Stimulated activated CD8-positive, alpha-beta memory T cell treated with anti-CD3 and anti-CD28 coated beads, Interleukin-4, amount 100 ng/mL, for 4 hours (primary cell): ENCODE measurements around the gene ABCA10.
"Not testable (repeated sequence)": the region's sequence is repeated elsewhere in the genome, so short reads cannot be mapped to it uniquely, and the experiment has no call there.

Experiments
- DNase-seq, 2 donors: peaks; one replicate each; pipeline ENCODE4 v3.0.0-alpha.2; 2020; ENCODE audit warnings: low read depth in 2 of 2, low spot score in 1 of 2

The ABCA10 gene

DNA sequence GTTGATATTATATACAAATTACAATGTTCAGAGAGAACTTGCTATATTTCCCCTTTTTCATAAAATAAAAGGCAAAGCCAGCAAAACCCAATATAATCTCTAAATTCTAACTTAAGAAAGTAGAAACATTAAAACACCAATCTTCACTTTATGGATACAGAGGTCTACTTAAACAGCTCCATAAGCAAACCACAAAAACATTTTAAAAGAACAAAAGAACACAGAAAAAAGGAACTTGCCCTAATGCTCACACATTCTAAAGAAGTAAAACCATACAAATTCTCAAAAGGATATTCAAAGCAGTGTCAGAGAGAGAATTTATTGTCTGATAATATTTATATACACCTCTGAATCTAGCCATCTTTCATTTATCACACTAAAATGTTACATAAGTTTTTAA lies 606 bp downstream of the ABCA10 start:
- no peak for DNase-seq

DNA sequence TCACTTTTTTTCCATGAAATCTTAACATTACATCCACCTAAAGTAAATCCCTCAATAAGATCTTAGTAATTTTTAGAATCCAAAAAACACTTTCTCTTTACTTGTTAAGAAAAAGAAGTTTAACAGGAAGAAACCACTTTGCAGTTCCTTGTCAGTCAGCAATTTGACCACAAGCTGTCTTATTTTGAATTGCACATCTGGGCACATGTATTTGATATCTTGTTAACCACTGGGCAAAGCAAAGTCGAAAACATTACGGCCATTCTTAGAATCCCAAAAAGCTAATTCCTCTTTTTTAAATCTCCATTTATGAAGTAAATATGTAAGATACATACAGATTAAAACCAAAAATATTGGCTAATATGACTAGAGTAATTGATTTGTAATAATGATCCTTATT lies 1.1 kb downstream of the ABCA10 start:
- DNase-seq: no peak

- no peak for DNase-seq
Measured at GRCh38 chr17:69223809-69224208, 4.8 kb downstream of the ABCA10 start.

DNA sequence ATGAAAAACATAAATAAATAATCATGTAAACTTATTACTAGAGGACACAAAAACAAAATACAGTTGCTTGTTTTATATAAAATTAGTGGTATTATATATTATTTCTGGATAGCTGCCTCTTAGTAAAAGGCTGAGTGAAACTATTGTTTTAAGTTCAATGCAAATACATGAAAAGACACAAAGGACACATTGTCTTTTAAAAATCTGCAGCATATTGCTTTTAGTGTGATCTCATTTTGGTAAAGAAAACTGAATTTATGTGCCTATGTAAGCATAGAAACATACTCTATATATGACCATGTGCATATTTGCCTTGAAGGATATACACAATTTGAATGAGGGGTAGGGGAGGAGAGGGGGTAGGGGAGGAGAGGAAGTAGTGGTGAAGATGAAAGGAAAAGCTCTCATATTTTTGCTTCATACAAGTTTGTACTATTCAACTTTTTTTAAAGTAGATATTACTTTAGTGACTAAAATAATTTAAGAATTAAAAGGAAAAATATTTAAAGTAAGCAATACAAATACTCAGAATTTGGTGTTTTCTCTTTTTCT lies 5.8 kb downstream of the ABCA10 start:
- no peak for DNase-seq

- no peak for DNase-seq
Measured at GRCh38 chr17:69220098-69220497, 8.5 kb downstream of the ABCA10 start.

DNA sequence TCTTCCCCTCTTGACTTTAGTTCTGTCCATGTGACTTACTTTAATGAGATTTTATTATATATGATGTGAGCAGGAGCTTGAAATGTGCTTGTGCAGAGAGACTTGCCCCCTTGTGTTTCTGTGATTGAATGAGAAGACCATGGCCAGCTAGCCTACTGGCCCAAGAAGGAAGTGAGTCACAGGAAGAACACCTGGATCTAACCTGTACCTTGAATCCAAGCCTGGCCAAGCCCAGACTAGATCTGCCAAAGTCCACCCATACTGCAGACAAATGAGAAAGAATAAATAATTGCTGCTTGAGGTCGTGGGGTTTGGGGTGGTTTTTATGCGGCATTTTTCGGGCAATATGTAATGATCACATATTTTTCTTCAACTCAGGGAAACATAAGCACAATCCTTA lies 9.6 kb downstream of the ABCA10 start:
- no peak for DNase-seq

DNA sequence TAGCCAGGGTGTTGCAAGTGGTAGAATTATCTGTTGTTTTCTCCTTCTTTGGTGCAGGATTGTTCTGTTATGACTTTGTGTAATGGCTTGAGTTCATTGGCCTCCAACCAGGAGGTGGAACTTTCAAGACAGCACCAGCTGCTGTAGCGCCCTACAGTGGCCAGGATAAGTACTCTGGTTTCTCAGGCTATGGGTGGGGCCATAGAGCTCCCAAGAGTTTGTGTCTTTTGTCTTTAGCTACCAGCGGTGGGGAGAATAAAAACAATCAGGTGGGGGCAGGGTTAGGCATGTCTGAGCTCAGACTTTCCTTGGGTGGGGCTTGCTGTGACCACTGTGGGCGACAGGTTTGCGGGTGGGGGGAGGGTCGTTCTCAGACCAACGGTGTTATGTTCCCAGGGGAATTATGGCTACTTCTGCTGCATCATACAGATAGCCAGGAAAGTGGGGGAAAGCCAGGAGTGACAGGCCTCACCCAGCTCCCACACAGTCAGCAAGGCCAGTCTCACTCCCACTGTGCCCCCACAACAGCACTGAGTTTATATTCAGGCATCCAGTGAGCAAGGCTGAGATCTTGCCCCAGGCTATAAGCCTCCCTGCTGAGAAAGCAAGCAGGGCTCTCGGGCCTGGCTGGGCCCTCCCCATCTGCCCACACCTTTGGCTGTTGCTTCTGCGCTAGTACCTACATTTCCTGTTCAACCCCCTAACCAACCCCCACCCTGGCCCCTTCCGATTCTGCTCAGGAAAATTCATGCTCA lies 15.4 kb downstream of the ABCA10 start:
- DNase-seq: no peak

GRCh38 chr17:69208640-69209039 lies 20.0 kb downstream of the ABCA10 start:
- DNase-seq: no peak

- DNase-seq: no peak
Measured at GRCh38 chr17:69207151-69207550, 21.5 kb downstream of the ABCA10 start.

- DNase-seq: no peak
Measured at GRCh38 chr17:69198238-69198637, 30.4 kb downstream of the ABCA10 start.

GRCh38 chr17:69196105-69196653 lies 32.4 kb downstream of the ABCA10 start:
- DNase-seq: not testable (repeated sequence)

DNA sequence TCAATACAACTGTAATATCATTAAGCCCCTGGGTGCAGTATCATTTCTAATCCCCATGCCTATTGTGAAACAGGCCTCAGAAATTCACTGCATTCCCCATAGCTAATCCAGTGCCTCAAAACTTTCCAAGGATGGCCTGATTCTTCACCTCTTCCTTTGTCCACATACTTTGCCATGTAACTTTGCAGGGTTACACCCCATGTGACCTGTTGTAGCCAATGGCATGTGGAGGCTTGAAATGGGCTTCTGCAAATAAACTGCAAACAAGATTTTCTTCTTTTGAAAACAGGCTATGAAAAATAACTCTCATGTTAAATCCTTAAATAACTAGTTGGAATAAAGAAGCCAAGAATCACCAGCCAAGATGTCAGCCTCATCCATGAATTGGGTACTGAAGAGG lies 35.9 kb downstream of the ABCA10 start:
- no peak for DNase-seq

DNA sequence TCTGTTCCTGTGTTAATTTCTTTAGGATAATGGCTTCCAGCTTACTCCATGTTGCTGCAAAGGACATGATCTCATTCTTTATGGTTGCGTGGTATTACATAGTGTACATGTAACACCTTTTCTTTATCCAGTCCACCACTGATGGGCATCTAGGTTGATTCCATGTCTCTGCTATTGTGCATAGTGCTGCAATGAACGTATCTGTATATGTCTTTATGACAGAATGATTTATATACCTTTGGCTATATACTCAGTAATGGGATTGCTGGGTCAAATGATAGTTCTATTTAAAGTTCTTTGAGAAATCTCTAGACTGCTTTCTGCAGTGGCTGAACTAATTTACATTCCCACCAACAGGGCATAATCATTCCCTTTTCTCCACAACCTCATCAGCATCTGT lies 39.8 kb downstream of the ABCA10 start:
- DNase-seq: no peak

GRCh38 chr17:69188064-69188463 lies 40.6 kb downstream of the ABCA10 start:
- no peak for DNase-seq

DNA sequence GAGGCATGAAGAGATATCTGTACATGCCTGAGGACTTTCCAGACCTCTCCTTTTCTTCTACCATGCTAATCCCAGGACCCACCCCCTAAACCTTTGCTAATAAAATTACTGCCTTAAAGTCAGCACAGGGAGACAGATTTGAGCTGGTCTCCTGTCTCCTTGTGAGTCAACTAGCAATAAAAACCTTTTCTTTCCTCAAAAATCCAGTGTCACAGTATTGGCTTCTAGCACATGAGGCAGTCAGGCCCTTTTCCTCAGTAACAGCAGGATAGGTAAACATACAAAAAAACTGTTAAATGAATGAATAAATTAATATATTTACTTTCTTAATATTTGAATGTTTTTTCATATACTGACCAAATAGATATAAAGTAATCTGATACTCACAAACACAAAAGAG lies 41.3 kb downstream of the ABCA10 start:
- no peak for DNase-seq

GRCh38 chr17:69179227-69179952 lies 49.2 kb downstream of the ABCA10 start:
- no peak for DNase-seq

DNA sequence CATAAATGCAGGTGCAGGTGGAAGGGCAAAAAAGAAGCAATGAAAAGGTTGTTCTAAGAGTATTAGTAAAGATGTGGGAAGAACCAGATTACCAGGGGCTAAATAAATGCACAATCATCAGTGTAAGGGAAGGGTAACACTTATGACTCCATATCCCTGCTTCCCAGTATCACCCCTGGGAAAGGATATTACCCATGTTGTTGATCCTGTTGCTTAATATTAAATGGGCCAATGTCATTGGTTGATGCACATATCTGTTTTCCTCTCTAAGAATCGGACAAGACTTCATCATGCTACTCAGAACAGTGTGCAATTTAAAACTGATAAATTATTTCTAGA lies 52.2 kb downstream of the ABCA10 start:
- DNase-seq: no peak

GRCh38 chr17:69175625-69176456 lies 52.8 kb downstream of the ABCA10 start:
- no peak for DNase-seq

DNA sequence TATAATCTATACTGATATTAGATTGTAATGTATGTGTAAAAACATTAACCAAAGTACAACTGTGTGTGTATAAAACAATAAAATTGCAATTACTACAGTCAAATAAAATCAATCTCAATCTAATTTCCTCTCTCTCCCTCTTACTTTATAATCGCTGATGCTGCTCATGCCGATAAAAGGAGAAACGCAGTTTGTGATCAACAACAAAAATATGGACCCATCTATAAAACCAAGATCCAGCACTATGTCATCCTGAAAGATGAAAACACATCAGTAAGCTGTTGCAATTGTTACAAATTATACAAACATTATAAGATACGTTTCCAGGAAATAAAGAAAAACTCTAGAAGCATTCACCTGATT lies 53.4 kb downstream of the ABCA10 start:
- no peak for DNase-seq

DNA sequence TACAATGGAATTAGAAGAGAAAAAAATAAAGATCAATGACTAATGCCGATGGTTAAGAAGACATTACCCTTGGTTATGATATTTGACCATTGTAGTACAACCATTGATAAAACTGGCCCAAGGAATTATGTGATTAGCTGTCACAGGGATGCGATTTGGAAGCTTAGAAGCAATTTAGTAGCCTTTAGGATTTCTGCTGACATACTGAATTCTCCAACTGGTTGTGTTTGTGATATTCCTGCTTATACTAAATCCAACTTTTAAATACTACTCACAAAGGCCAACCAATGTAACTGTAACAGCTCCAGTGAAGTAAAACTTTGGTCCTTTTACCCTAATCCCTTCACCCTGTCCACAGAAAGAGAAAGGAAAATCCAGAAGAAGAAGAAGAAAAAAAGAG lies 55.5 kb downstream of the ABCA10 start:
- no peak for DNase-seq

DNA sequence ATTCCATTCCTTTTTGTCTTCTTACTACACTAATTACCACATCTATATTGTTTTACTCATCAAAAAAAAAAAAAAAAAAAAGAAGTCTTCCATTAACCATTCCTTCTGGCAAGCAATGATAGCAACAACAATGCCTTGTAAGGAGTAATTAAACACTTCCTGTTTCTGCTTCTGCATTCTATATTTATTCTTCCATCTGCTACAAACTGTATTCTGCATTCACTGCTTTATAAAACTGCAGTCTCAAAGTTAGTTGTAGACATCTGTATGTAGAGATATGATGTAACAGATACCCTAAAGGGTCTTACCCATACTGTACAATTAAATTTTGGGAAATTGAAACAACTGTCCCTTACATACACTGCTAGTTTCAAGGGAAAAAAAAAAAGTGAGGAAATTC lies 58.2 kb downstream of the ABCA10 start:
- no peak for DNase-seq

GRCh38 chr17:69168642-69169041 lies 60.0 kb downstream of the ABCA10 start:
- not testable (repeated sequence) for DNase-seq
